IPS DF 6.9 (cell line): ENCODE measurements around the gene ATP23.

Source experiments
- DNase-seq: peaks from one replicate; pipeline ENCODE4 v3.0.0-alpha.2; 2013; ENCODE audit warnings: low read depth, low spot score
- H3K27ac ChIP-seq: one replicate; pipeline ENCODE4 v1.5.1; 2013; ENCODE audit warnings: low read length, control low read depth
- H3K27me3 ChIP-seq: 2 replicates; pipeline ENCODE4 v1.6.1; 2013; ENCODE audit warnings: mild to moderate bottlenecking, low read length; ENCODE audit not compliant: control insufficient read depth, insufficient read depth
- H3K36me3 ChIP-seq: 2 replicates; pipeline ENCODE4 v1.6.1; 2013; ENCODE audit warnings: low read length; ENCODE audit not compliant: control insufficient read depth, insufficient read depth
- H3K4me1 ChIP-seq: 2 replicates; pipeline ENCODE4 v1.6.1; 2013; ENCODE audit warnings: low read length; ENCODE audit not compliant: control insufficient read depth, insufficient read depth
- H3K4me3 ChIP-seq: 2 replicates; pipeline ENCODE4 v1.5.1; 2013; ENCODE audit warnings: mild to moderate bottlenecking, low read length
- H3K9me3 ChIP-seq: 2 replicates; pipeline ENCODE4 v1.6.1; 2013; ENCODE audit warnings: low read length, inconsistent platforms; ENCODE audit not compliant: control insufficient read depth, insufficient read depth
- WGBS: extraction: QIAGEN DNeasy Blood & Tissue Kit; methylation state at CpG from one replicate; pipeline ENCODE4 v1.1.7; 2013; ENCODE audit warnings: mixed read lengths, missing lambda C conversion rate; ENCODE audit not compliant: insufficient read length, insufficient coverage; 5-methylcytosine and 5-hydroxymethylcytosine counted together

Gene ATP23

GRCh38 chr12:57941165-57941894, at the start of gene ATP23:
ATP23 (plus strand) TSS chr12:57941567; CDS start chr12:57941702, 135 bp downstream.
- peak within 1 kb of the TSS; percentile 74 for H3K4me3 ChIP-seq
- no CpG with 5 or more reads among the region's 55 CpGs for WGBS
- no peaks in the 10 kb centered on the region for H3K4me1 ChIP-seq
- DNase-seq: peak; percentile 68
- no peaks in the 10 kb centered on the region for H3K36me3 ChIP-seq
- no peak within 1 kb of the TSS for H3K27ac ChIP-seq
- H3K27me3 ChIP-seq: no peaks in the 10 kb centered on the region
- H3K9me3 ChIP-seq: no peaks in the 10 kb centered on the region

DNA sequence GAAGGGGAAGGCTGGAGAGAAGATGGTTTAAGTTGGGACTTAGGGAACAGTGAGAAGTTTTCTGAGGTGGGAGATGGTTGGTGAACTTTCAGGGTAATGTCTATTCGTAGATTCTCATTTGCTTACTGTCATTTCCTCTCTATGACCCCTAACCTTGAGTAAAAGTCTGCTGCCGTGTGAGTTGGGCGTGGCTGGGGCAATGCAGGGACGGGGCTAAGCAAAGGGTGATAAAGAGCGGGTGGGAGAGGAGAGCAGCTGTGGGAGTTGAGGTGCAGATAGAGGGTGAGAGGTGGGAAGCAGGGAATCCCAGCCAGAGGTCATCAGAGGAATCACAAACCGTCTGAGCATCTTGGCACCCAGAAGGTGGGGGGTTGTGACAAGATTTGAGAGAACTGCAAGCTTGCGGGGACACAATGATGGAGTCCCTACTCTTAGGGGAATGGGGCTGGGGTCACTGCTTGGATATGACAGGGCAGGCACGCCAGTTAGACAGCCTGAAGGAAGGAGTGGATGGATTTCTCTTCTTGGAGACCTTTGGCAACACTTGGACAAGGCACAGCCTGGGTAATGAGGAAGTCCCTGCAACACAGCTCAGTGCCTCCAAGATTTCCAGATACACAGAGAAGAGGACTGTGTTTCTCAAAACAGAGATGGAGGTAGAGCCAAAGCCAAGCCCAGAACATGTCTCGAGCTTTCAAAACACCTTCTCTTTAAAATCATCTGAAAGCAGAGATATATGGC, 49.0 kb upstream of the ATP23 start:
- no CpG with 5 or more reads among the region's 9 CpGs for WGBS
- H3K27ac ChIP-seq: no peak overlapping the region
- DNase-seq: no peak
- H3K4me1 ChIP-seq: peaks cover 8% of the 10 kb centered on the region
- H3K27me3 ChIP-seq: no peaks in the 10 kb centered on the region
- H3K4me3 ChIP-seq: no peak overlapping the region
- no peaks in the 10 kb centered on the region for H3K9me3 ChIP-seq
- no peaks in the 10 kb centered on the region for H3K36me3 ChIP-seq

DNA sequence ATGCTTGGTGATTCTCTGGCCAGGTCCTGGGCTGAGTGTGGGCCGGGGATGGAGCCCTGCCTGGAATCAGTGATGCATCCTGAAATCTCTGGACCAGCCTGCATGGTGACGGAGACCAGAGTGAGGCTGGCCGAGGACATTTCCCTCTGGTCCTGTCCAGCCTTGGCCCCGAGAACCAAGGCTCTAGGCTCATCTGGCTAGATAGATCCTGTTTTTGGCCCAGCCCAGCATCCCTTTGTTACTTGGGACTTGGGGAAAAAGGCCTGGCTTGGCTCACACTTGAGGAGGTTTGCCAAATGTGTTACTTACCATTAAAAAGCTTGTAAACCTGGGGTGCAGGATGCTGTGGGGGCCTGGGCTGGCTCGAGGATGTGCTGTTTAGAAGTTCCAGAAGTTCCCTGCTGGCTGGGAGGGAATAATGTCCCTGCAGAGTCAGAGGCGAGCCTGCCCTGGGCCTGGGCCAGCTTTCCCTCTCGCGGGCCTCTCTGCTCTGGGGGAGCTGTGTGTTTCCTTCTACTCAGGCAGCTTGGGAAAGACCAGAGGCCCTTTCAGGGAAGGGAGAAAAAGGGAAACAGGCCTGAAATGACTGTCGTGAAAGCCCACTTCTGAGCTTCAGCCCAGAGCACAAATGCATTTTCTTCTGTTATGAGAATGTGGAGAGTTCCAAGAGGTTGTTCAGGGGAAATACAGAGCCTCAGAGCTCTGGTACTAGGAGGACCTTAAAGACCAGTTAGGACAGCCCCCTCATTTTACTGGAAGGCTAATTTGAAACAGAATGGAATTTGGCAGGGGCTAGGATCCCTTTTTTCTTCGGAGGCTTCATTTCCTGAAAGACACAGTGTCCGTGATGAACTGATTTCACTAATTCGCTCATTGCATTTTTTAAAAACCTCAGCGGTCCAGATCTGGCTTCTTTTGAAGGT, 47.7 kb upstream of the ATP23 start:
- Histone ChIP-seq H3K27me3 (no peaks in the 10 kb centered on the region), H3K36me3 (no peaks in the 10 kb centered on the region), H3K9me3 (no peaks in the 10 kb centered on the region), H3K4me3 (no peak overlapping the region), H3K4me1 (peaks cover 7% of the 10 kb centered on the region), H3K27ac (no peak overlapping the region)
- WGBS: no CpG with 5 or more reads among the region's 13 CpGs
- DNase-seq: no peak

DNA sequence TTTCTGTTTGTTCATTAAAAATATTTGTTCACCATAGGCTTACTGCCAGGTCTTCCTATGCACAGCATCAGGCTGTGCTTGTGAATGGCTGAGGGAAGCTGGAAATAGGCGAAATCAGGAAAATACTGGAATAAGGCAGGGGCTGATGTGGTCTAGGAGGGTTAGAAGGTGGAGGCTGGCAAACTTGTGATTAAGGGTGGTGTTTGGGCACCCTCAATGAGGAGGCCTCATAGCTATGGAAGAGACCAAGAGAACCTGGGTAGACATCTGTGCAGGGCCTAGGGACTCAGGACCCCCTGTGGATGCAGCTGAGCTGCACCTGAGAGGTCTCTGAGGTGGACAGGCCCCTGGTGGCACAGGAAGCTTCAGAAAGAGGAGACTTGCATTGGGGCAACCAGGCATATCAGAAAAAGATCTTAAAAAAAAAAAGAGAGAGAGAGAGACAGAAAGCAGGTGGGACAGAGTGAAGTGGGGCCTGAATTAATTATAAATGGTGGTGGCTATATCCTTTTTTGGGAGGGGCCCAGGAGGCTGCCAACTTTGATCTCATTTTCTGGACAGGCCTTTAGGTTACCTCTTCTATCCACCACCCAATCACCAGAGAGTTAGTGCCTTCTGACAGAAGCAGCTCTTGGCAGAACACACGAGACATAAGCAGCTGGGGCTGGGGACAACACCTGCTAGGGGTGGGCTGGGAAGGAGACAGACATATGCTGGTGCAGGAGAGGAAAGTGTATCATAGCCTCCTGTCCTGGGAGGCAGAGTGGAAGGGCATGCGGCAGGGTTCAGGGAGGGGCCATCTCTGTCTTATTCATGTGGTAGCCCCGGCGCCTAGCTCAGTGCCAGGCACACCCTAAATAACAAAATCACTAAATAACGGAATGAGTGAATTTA, 46.7 kb upstream of the ATP23 start:
- H3K4me3 ChIP-seq: no peak overlapping the region

GRCh38 chr12:57895389-57896114, 45.8 kb upstream of the ATP23 start:
- WGBS: no CpG with 5 or more reads among the region's 5 CpGs
- Histone ChIP-seq H3K27ac (no peak overlapping the region), H3K36me3 (no peaks in the 10 kb centered on the region), H3K27me3 (no peaks in the 10 kb centered on the region), H3K4me3 (no peak overlapping the region), H3K9me3 (no peaks in the 10 kb centered on the region), H3K4me1 (peaks cover 6% of the 10 kb centered on the region)
- no peak for DNase-seq

More for the DNA sequence above, 46.7 kb upstream of the ATP23 start:
- H3K36me3 ChIP-seq: no peaks in the 10 kb centered on the region
- H3K4me1 ChIP-seq: peaks cover 6% of the 10 kb centered on the region
- H3K27me3 ChIP-seq: no peaks in the 10 kb centered on the region
- no peak for DNase-seq
- no peaks in the 10 kb centered on the region for H3K9me3 ChIP-seq
- no peak overlapping the region for H3K27ac ChIP-seq
- no CpG with 5 or more reads among the region's 6 CpGs for WGBS

DNA sequence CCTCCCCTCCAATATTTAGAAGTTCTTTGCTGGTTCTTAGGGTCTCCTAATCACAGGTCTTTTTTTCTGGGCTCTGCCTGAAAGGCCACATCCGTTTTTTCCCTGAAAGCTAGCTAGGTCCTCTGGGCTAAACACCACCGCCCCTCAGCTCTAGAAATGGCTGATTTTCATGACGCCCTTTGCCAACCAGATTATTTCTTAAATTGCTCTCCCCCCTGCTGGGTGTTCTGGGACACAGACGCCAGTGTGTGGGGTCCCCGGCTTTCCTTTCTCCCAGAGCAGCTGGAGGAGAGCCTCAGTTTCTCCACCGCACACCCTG, 45.3 kb upstream of the ATP23 start:
- Histone ChIP-seq H3K36me3 (no peaks in the 10 kb centered on the region), H3K27ac (no peak overlapping the region), H3K27me3 (no peaks in the 10 kb centered on the region), H3K9me3 (no peaks in the 10 kb centered on the region), H3K4me3 (peak overlapping the region; percentile 43; the same call in 1 of the 2 replicates), H3K4me1 (peaks cover 6% of the 10 kb centered on the region)
- WGBS: no CpG with 5 or more reads among the region's 6 CpGs
- no peak for DNase-seq

- H3K36me3 ChIP-seq: no peaks in the 10 kb centered on the region
- H3K27ac ChIP-seq: no peak overlapping the region
- peaks cover 6% of the 10 kb centered on the region for H3K4me1 ChIP-seq
- H3K9me3 ChIP-seq: no peaks in the 10 kb centered on the region
- DNase-seq: no peak
- peak overlapping the region; percentile 43; the same call in 1 of the 2 replicates for H3K4me3 ChIP-seq
- no peaks in the 10 kb centered on the region for H3K27me3 ChIP-seq
- no CpG with 5 or more reads among the region's 54 CpGs for WGBS
Measured at GRCh38 chr12:57896434-57897201, 44.7 kb upstream of the ATP23 start.

- H3K36me3 ChIP-seq: no peaks in the 10 kb centered on the region
- H3K27me3 ChIP-seq: no peaks in the 10 kb centered on the region
- H3K4me1 ChIP-seq: peaks cover 6% of the 10 kb centered on the region
- no peak overlapping the region for H3K4me3 ChIP-seq
- WGBS: no CpG with 5 or more reads among the region's 10 CpGs
- no peaks in the 10 kb centered on the region for H3K9me3 ChIP-seq
- DNase-seq: no peak
- H3K27ac ChIP-seq: no peak overlapping the region
Measured at GRCh38 chr12:57897286-57897974, 43.9 kb upstream of the ATP23 start.
